ENCODE measurements around the gene PBX1. TPM values are rescaled to one million over a fixed set of nuclear protein-coding genes. Genes with fewer than 3 reads are reported as not detected.

The PBX1 gene
- total and polyA plus RNA-seq, 10 of the 15 experiments (the other 5 are each of a cell fraction or from before 2014, with no cell fraction given) = 0.05 to 0.28 (median 0.11) TPM; not detected in 5

DNA sequence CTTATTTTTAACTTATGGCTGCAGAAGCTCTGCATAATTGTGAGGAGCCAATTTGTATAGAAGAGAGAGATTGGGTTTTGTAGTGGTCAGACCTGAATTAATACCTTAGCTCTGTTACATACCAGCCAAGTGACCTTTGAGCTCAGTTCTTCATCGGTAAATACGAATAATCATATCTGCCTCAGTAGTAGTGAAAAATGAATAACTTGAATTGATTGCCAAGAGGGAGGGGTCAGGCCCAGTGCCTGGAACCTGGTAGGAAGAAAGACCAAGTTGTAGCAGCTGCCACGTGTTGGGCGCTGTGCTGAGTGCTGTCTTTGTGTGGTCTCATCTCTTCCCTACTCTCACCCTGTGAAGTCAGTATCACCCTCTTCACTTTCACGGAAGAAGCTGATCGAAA lies 247.5 kb downstream of the PBX1 start (continued):
- TF ChIP-seq BCL3 (IDR thresholded peaks at IDR 0.05; ENCODE audit: borderline replicate concordance, insufficient read depth, low read depth, low read length, poor library complexity, severe bottlenecking) (no peak), IKZF1 (conservative IDR thresholded peaks at IDR 0.05) (no peak)

GRCh38 chr1:164813776-164814175 lies 254.8 kb downstream of the PBX1 start:
- CTCF ChIA-PET = no interaction called here
- no peak for TF ChIP-seq ZBED1 (IDR thresholded peaks at IDR 0.05; ENCODE audit: borderline replicate concordance)
- TF ChIP-seq, protein P1, sequence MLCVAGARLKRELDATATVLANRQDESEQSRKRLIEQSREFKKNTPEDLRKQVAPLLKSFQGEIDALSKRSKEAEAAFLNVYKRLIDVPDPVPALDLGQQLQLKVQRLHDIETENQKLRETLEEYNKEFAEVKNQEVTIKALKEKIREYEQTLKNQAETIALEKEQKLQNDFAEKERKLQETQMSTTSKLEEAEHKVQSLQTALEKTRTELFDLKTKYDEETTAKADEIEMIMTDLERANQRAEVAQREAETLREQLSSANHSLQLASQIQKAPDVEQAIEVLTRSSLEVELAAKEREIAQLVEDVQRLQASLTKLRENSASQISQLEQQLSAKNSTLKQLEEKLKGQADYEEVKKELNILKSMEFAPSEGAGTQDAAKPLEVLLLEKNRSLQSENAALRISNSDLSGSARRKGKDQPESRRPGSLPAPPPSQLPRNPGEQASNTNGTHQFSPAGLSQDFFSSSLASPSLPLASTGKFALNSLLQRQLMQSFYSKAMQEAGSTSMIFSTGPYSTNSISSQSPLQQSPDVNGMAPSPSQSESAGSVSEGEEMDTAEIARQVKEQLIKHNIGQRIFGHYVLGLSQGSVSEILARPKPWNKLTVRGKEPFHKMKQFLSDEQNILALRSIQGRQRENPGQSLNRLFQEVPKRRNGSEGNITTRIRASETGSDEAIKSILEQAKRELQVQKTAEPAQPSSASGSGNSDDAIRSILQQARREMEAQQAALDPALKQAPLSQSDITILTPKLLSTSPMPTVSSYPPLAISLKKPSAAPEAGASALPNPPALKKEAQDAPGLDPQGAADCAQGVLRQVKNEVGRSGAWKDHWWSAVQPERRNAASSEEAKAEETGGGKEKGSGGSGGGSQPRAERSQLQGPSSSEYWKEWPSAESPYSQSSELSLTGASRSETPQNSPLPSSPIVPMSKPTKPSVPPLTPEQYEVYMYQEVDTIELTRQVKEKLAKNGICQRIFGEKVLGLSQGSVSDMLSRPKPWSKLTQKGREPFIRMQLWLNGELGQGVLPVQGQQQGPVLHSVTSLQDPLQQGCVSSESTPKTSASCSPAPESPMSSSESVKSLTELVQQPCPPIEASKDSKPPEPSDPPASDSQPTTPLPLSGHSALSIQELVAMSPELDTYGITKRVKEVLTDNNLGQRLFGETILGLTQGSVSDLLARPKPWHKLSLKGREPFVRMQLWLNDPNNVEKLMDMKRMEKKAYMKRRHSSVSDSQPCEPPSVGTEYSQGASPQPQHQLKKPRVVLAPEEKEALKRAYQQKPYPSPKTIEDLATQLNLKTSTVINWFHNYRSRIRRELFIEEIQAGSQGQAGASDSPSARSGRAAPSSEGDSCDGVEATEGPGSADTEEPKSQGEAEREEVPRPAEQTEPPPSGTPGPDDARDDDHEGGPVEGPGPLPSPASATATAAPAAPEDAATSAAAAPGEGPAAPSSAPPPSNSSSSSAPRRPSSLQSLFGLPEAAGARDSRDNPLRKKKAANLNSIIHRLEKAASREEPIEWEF (IDR thresholded peaks at IDR 0.05; ENCODE audit: insufficient replicate concordance, low read depth, low read length) = no peak
- TF ChIP-seq RCOR1 (conservative IDR thresholded peaks at IDR 0.05; ENCODE audit: low read depth, low read length) = no peak
- TF ChIP-seq POLR2AphosphoS2 (IDR thresholded peaks at IDR 0.05; ENCODE audit: low read depth, low read length) = no peak
- TF ChIP-seq RAD21 (IDR thresholded peaks at IDR 0.05; ENCODE audit: insufficient read depth, low read depth, low read length) = no peak
- TF ChIP-seq, protein P2, sequence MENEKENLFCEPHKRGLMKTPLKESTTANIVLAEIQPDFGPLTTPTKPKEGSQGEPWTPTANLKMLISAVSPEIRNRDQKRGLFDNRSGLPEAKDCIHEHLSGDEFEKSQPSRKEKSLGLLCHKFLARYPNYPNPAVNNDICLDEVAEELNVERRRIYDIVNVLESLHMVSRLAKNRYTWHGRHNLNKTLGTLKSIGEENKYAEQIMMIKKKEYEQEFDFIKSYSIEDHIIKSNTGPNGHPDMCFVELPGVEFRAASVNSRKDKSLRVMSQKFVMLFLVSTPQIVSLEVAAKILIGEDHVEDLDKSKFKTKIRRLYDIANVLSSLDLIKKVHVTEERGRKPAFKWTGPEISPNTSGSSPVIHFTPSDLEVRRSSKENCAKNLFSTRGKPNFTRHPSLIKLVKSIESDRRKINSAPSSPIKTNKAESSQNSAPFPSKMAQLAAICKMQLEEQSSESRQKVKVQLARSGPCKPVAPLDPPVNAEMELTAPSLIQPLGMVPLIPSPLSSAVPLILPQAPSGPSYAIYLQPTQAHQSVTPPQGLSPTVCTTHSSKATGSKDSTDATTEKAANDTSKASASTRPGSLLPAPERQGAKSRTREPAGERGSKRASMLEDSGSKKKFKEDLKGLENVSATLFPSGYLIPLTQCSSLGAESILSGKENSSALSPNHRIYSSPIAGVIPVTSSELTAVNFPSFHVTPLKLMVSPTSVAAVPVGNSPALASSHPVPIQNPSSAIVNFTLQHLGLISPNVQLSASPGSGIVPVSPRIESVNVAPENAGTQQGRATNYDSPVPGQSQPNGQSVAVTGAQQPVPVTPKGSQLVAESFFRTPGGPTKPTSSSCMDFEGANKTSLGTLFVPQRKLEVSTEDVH (IDR thresholded peaks at IDR 0.05; ENCODE audit: low read depth, partially characterized antibody) = no peak
- TF ChIP-seq, protein P3, sequence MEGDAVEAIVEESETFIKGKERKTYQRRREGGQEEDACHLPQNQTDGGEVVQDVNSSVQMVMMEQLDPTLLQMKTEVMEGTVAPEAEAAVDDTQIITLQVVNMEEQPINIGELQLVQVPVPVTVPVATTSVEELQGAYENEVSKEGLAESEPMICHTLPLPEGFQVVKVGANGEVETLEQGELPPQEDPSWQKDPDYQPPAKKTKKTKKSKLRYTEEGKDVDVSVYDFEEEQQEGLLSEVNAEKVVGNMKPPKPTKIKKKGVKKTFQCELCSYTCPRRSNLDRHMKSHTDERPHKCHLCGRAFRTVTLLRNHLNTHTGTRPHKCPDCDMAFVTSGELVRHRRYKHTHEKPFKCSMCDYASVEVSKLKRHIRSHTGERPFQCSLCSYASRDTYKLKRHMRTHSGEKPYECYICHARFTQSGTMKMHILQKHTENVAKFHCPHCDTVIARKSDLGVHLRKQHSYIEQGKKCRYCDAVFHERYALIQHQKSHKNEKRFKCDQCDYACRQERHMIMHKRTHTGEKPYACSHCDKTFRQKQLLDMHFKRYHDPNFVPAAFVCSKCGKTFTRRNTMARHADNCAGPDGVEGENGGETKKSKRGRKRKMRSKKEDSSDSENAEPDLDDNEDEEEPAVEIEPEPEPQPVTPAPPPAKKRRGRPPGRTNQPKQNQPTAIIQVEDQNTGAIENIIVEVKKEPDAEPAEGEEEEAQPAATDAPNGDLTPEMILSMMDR (IDR thresholded peaks at IDR 0.05 in 2 of 3, conservative IDR thresholded peaks at IDR 0.05 in 1 of 3; ENCODE audit: control insufficient read depth in 2 of 3, extremely low read depth in 1 of 3, insufficient read depth in 1 of 3, low read depth in 3 of 3, low read length in 3 of 3) = no peak

More at GRCh38 chr1:164813776-164814175, 254.8 kb downstream of the PBX1 start:
- Histone ChIP-seq H3K4me2 (ENCODE audit: control insufficient read depth, insufficient read depth) (no peak overlapping the region), H3K9me3 (replicated peaks; ENCODE audit: control insufficient read depth, insufficient read depth, low read length) (no peaks in the 10 kb centered on the region), H3K4me1 (ENCODE audit: control insufficient read depth, insufficient read depth, low read length) (no peaks in the 10 kb centered on the region), H3K79me2 (ENCODE audit: control insufficient read depth, insufficient read depth, low read length) (no peaks in the 10 kb centered on the region), H4K20me1 (ENCODE audit: control insufficient read depth, insufficient read depth) (no peaks in the 10 kb centered on the region), H2AFZ (ENCODE audit: control insufficient read depth, low read depth, low read length) (no peak overlapping the region), H3K36me3 (ENCODE audit: control insufficient read depth in 2 of 2, insufficient read depth in 2 of 2, low read length in 1 of 2) (no peaks in the 10 kb centered on the region), H3K4me3 (no peak overlapping the region), H3K9ac (ENCODE audit: control insufficient read depth, insufficient read depth, low read length) (no peak overlapping the region), H3K27me3 (replicated peaks in 1 of 2; ENCODE audit: control insufficient read depth in 2 of 2, insufficient read depth in 2 of 2, low read length in 1 of 2) (no peaks in the 10 kb centered on the region), H3K27ac (ENCODE audit: control insufficient read depth, insufficient read depth) (no peak overlapping the region)
- WGBS (ENCODE audit: insufficient coverage, insufficient replicate concordance, low lambda C conversion rate, missing lambda C conversion rate) = 0% methylated on average over 1 of the region's 1 CpG
- DNase-seq (ENCODE audit: low read depth, low spot score) = no peak
- FAIRE-seq = no peak
- no TSS peak for BruUV-seq (replicated peaks)
- in situ Hi-C loops (cut with MboI) (no loop called here), intact Hi-C loops (cut with micrococcal nuclease; ENCODE audit: unreplicated experiment) (no loop called here)
- SMC1A ChIA-PET (ENCODE audit: uncharacterized antibody, unreplicated experiment) = no interaction called here
- ATAC-seq = no peak
- POLR2A ChIA-PET = no interaction called here
- RAD21 ChIA-PET (ENCODE audit: unreplicated experiment) = no interaction called here
